PFSK-1 (cell line): ENCODE results near the gene OSBPL9.

Source experiments
- FOXP2 ChIP-seq: optimal IDR thresholded peaks from 2 replicates; pipeline ENCODE3; 2011; ENCODE audit warnings: borderline replicate concordance, control low read depth, inconsistent platforms; ENCODE audit not compliant: insufficient read depth; ENCODE audit errors: extremely low read length, extremely low read depth
- POLR2AphosphoS5 ChIP-seq: IDR thresholded peaks from 2 replicates; pipeline ENCODE4 v1.6.1; 2012; ENCODE audit warnings: low read depth, mild to moderate bottlenecking, control low read depth, low read length, moderate library complexity
- REST ChIP-seq, 2 experiments: IDR thresholded peaks; 2 replicates each; pipeline versions ENCODE4 v1.6.1 to v1.8.0; 2011 to 2012; ENCODE audit warnings: low read depth in 2 of 2, low read length in 2 of 2, control low read depth in 1 of 2, inconsistent platforms in 1 of 2, mild to moderate bottlenecking in 1 of 2, moderate library complexity in 1 of 2; ENCODE audit not compliant: insufficient read depth in 1 of 2
- SIN3A ChIP-seq: IDR thresholded peaks from 2 replicates; pipeline ENCODE4 v1.6.1; 2012; ENCODE audit warnings: mild to moderate bottlenecking, low read length, moderate library complexity, borderline replicate concordance; ENCODE audit not compliant: insufficient read depth
- TAF1 ChIP-seq: IDR thresholded peaks from 2 replicates; pipeline ENCODE4 v1.6.1; 2012; ENCODE audit warnings: low read length, control low read depth, borderline replicate concordance; ENCODE audit not compliant: insufficient read depth

GRCh38 chr1:51768971-51769588 lies 152.2 kb downstream of the OSBPL9 start:
- no peak for TF ChIP-seq TAF1
- no peak for TF ChIP-seq SIN3A
- TF ChIP-seq POLR2AphosphoS5, result no peak
- no peak for TF ChIP-seq REST (IDR thresholded peaks at IDR 0.05; ENCODE audit: insufficient read depth in 1 of 2, low read depth in 2 of 2, low read length in 2 of 2)
- no peak for TF ChIP-seq FOXP2
